A673 (cell line): ENCODE results near the gene FRAS1. TPM values are rescaled to one million over a fixed set of nuclear protein-coding genes. Genes with fewer than 3 reads are reported as not detected.
A peak's percentile ranks its signal among the peaks of the same experiment; 100 is the strongest.
"Not testable (repeated sequence)": the region's sequence is repeated elsewhere in the genome, so short reads cannot be mapped to it uniquely, and the experiment has no call there.

Experiments used
- BruUV-seq: library from RNA; stranded (reverse); fragments of 400-500 nt; replicated peaks from 2 replicates; lab custom pipeline; 2021; lab: Mats Ljungman, UMichigan
- CTCF ChIA-PET: fragments of 300-600 bp; sonication (Branson Sonifier 250); formaldehyde crosslinking; loops from one replicate; lab custom pipeline; 2022; ENCODE audit warnings: antibody characterized with exemption; lab: Charles Lee
- POLR2A ChIA-PET: fragments of 300-600 bp; sonication (Branson Sonifier 250); formaldehyde crosslinking; loops from one replicate; lab custom pipeline; 2022; ENCODE audit warnings: antibody characterized with exemption; ENCODE audit not compliant: low non-redundant PET; lab: Charles Lee
- DNase-seq: peaks from one replicate; pipeline ENCODE4 v3.0.0-alpha.2; 2015; ENCODE audit warnings: low spot score
- H3K27ac ChIP-seq: fragments of 200-600 bp; sonication (generic); 2 replicates; pipeline ENCODE4 v1.5.1; 2016; ENCODE audit warnings: mixed run types, low read depth, mild to moderate bottlenecking, mixed read lengths, antibody characterized with exemption, low read length; ENCODE audit not compliant: poor library complexity, severe bottlenecking
- H3K27me3 ChIP-seq: fragments of 200-600 bp; sonication (generic); replicated peaks from 2 replicates; pipeline ENCODE4 v1.6.1; 2017; ENCODE audit warnings: mixed run types, low read depth, mild to moderate bottlenecking, mixed read lengths, antibody characterized with exemption, low read length; ENCODE audit not compliant: insufficient read depth, poor library complexity
- H3K36me3 ChIP-seq: fragments of 200-600 bp; sonication (generic); 2 replicates; pipeline ENCODE4 v1.6.1; 2016; ENCODE audit warnings: mixed run types, mild to moderate bottlenecking, mixed read lengths, antibody characterized with exemption, low read length; ENCODE audit not compliant: insufficient read depth, poor library complexity, severe bottlenecking
- H3K4me1 ChIP-seq: fragments of 200-600 bp; sonication (generic); 2 replicates; pipeline ENCODE4 v1.6.1; 2017; ENCODE audit warnings: mixed run types, mild to moderate bottlenecking, mixed read lengths, antibody characterized with exemption, low read length; ENCODE audit not compliant: insufficient read depth, poor library complexity, severe bottlenecking
- H3K4me3 ChIP-seq: fragments of 200-600 bp; sonication (generic); 2 replicates; pipeline ENCODE4 v1.5.1; 2016; ENCODE audit warnings: low read depth, mixed run types, mild to moderate bottlenecking, mixed read lengths, low read length; ENCODE audit not compliant: poor library complexity, severe bottlenecking
- H3K9me3 ChIP-seq: fragments of 200-600 bp; sonication (generic); 2 replicates; pipeline ENCODE4 v1.6.1; 2016; ENCODE audit warnings: mixed run types, low read depth, mild to moderate bottlenecking, mixed read lengths, antibody characterized with exemption, low read length; ENCODE audit not compliant: poor library complexity, severe bottlenecking
- EZH2 ChIP-seq: fragments of 200-600 bp; sonication (generic); IDR thresholded peaks from 2 replicates; pipeline ENCODE4 v1.6.1; 2017; ENCODE audit warnings: borderline replicate concordance, low read depth, mild to moderate bottlenecking, mixed read lengths, antibody characterized with exemption, low read length; ENCODE audit not compliant: poor library complexity, severe bottlenecking
- intact Hi-C: fragments of 100-400 bp; cut with micrococcal nuclease; formaldehyde crosslinking; loops from one replicate; pipeline ENCODE4 v1.10.0; 2022; ENCODE audit not compliant: unreplicated experiment
- total RNA-seq: library from RNA; stranded (reverse); gene quantifications from 2 replicates; pipeline ENCODE4 v1.2.3, GENCODE V29; 2021
- TF ChIP-seq, protein P1 (sequence below): fragments of 300-800, 200-600 bp; sonication (generic); conservative IDR thresholded peaks from 2 replicates; pipeline ENCODE4 v1.5.1; 2017; ENCODE audit warnings: low read depth, mild to moderate bottlenecking, antibody characterized with exemption, low read length, moderate library complexity, mixed read lengths

Gene FRAS1
- total RNA-seq, 1 experiment from 2014 or later: 0.06 TPM

DNA sequence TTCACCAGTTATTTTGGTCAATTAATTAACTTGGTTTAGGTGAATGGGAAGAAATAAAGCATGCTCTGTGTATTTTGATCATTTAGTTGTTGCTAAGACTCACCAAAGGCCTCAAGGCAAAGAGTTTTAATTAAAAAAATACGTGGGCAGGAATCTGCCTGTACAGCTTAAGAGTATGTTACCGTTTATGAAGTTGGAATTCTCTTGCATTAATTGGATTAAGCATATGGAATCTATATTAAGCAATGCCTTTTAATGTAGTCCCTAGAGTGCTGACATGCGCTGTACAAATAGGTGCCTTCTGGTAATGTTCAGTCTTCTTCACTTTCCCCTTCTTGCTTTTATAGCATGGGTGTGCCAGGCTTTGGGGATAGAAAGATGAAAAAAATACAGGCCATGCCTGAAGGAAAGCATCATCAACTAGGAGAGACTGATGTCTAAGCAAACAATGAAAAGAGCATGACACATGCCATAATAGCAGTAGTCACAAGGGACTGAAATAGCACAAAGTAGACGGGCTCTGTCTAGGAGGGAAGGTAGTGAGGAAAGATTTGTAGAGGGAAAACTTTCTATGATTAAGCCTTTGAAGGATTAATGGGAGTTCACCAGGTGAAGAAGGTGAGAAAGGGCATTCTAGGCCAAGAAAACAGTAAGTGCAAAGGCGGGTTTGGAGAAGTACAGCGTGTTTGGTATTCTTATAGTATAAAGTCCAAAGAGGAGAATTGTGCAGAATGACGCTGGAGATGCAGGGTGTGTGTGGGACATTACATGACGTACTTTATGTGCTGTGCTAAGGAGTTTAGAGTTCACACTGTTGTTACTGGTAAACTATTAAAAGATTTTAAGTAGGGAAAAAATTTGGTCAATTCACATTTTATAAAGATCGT is 268.4 kb downstream of the FRAS1 start:
- TF ChIP-seq EZH2: no peak
- TF ChIP-seq, protein P1, sequence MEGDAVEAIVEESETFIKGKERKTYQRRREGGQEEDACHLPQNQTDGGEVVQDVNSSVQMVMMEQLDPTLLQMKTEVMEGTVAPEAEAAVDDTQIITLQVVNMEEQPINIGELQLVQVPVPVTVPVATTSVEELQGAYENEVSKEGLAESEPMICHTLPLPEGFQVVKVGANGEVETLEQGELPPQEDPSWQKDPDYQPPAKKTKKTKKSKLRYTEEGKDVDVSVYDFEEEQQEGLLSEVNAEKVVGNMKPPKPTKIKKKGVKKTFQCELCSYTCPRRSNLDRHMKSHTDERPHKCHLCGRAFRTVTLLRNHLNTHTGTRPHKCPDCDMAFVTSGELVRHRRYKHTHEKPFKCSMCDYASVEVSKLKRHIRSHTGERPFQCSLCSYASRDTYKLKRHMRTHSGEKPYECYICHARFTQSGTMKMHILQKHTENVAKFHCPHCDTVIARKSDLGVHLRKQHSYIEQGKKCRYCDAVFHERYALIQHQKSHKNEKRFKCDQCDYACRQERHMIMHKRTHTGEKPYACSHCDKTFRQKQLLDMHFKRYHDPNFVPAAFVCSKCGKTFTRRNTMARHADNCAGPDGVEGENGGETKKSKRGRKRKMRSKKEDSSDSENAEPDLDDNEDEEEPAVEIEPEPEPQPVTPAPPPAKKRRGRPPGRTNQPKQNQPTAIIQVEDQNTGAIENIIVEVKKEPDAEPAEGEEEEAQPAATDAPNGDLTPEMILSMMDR: no peak
- BruUV-seq: no TSS peak
- POLR2A ChIA-PET: no interaction called here

GRCh38 chr4:78328591-78328990 is 271.5 kb downstream of the FRAS1 start:
- H3K4me3 ChIP-seq, intact Hi-C loops, H3K27me3 ChIP-seq, H3K4me1 ChIP-seq, BruUV-seq, CTCF ChIA-PET, H3K9me3 ChIP-seq, H3K27ac ChIP-seq, DNase-seq, POLR2A ChIA-PET, H3K36me3 ChIP-seq: not testable (repeated sequence)

More for the DNA sequence above, 268.4 kb downstream of the FRAS1 start:
- no peak overlapping the region for H3K27ac ChIP-seq
- CTCF ChIA-PET: no interaction called here
- H3K36me3 ChIP-seq: no peaks in the 10 kb centered on the region
- H3K4me3 ChIP-seq: no peak overlapping the region
- DNase-seq: peak; percentile 3
- H3K9me3 ChIP-seq: no peaks in the 10 kb centered on the region
- peaks cover 3% of the 10 kb centered on the region for H3K27me3 ChIP-seq
- intact Hi-C loops: no loop called here
- H3K4me1 ChIP-seq: no peaks in the 10 kb centered on the region

DNA sequence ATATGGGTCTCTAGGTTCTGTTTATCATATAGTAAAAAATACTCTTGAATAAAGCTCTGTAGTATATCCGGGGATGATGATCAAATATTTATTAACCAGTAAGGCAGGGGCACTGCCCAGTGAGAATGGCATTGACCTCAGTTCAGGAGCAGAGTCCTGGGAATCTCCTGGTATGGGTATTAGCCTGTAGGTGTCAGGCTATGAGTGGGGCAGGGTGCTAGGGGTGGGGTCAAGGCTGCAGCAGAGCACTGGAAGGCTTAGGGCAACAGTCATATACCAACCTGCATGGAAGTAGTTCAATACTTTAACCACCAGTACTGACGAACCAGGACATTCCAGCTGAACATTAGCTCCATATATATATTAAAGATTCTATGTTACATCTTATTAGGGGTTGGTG is 274.1 kb downstream of the FRAS1 start:
- CTCF ChIA-PET: no interaction called here
- DNase-seq: no peak
- POLR2A ChIA-PET: no interaction called here
- no TSS peak for BruUV-seq
- H3K36me3 ChIP-seq: no peaks in the 10 kb centered on the region
- H3K4me3 ChIP-seq: no peak overlapping the region
- H3K9me3 ChIP-seq: no peaks in the 10 kb centered on the region
- H3K4me1 ChIP-seq: no peaks in the 10 kb centered on the region
- TF ChIP-seq, protein P1: no peak
- no peak for TF ChIP-seq EZH2
- H3K27ac ChIP-seq: no peak overlapping the region
- intact Hi-C loops: no loop called here
- H3K27me3 ChIP-seq: peaks cover 3% of the 10 kb centered on the region
